GM12864 (cell line): Measurements from ENCODE around the gene P2RY2.

Experiments used
- DNase-seq: peaks from one replicate; pipeline ENCODE4 v3.0.0-alpha.2; 2011; ENCODE audit warnings: low read depth
- H3K4me3 ChIP-seq: 2 replicates; pipeline ENCODE4 v1.5.1; 2011; ENCODE audit warnings: mild to moderate bottlenecking, low read depth, low read length, control low read depth
- TF ChIP-seq, protein P1 (sequence below): IDR thresholded peaks from 2 replicates; pipeline ENCODE4 v1.5.1; 2011; ENCODE audit warnings: low read depth, mild to moderate bottlenecking, moderate library complexity, low read length, control low read depth, inconsistent platforms; ENCODE audit errors: missing control alignments

The P2RY2 gene

DNA sequence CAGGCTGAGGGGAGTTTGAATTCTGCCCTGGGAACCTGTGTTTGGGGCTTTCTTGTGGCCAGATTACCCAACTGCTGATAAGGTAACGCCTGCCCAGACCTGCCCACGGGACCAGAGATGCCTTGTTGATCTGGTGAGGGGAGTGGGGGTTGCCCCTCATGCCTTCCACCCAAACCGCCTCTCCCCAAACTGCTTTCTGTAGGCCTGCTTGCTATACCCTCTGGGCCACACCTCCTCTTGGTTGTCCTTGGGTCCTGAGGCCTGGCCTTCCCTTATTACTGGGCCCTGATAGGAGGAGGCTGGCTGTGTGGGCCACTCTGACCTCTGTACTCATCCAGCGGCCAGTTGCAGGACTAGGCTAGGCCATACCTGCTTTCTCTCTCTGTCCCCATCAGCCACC, 3.4 kb downstream of the P2RY2 start:
- TF ChIP-seq, protein P1, sequence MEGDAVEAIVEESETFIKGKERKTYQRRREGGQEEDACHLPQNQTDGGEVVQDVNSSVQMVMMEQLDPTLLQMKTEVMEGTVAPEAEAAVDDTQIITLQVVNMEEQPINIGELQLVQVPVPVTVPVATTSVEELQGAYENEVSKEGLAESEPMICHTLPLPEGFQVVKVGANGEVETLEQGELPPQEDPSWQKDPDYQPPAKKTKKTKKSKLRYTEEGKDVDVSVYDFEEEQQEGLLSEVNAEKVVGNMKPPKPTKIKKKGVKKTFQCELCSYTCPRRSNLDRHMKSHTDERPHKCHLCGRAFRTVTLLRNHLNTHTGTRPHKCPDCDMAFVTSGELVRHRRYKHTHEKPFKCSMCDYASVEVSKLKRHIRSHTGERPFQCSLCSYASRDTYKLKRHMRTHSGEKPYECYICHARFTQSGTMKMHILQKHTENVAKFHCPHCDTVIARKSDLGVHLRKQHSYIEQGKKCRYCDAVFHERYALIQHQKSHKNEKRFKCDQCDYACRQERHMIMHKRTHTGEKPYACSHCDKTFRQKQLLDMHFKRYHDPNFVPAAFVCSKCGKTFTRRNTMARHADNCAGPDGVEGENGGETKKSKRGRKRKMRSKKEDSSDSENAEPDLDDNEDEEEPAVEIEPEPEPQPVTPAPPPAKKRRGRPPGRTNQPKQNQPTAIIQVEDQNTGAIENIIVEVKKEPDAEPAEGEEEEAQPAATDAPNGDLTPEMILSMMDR, result no peak
- DNase-seq, result no peak
- no peak overlapping the region for H3K4me3 ChIP-seq

DNA sequence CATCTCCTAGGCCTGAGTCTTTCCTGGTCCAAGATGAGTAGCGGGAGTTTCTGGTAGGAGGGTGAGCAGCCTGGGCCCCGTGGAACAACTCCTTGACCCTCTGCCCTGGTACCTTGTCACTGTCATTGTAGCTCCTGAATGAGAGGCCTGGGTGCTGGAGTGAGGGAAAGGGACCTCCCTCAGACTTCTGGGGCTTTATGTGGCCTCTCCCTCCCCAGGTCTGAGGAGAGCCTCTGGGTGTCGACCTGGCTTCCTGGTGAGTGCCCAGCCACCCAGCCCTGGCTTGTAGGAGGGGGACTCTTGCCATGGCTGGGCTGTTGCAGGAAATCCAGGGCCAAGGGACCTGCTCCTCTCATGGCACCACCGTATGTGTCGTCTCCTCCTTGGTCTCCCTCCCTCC, 3.9 kb downstream of the P2RY2 start:
- DNase-seq, result no peak
- TF ChIP-seq, protein P1, result no peak
- no peak overlapping the region for H3K4me3 ChIP-seq

GRCh38 chr11:73223998-73224730, 6.1 kb downstream of the P2RY2 start:
- DNase-seq, result no peak
- TF ChIP-seq, protein P1, result no peak
- no peak overlapping the region for H3K4me3 ChIP-seq

GRCh38 chr11:73225001-73225686, 7.1 kb downstream of the P2RY2 start:
- no peak overlapping the region for H3K4me3 ChIP-seq
- TF ChIP-seq, protein P1, result no peak
- DNase-seq, result no peak

GRCh38 chr11:73225851-73226250, 7.8 kb downstream of the P2RY2 start:
- DNase-seq, result no peak
- H3K4me3 ChIP-seq, result no peak overlapping the region
- TF ChIP-seq, protein P1, result no peak

DNA sequence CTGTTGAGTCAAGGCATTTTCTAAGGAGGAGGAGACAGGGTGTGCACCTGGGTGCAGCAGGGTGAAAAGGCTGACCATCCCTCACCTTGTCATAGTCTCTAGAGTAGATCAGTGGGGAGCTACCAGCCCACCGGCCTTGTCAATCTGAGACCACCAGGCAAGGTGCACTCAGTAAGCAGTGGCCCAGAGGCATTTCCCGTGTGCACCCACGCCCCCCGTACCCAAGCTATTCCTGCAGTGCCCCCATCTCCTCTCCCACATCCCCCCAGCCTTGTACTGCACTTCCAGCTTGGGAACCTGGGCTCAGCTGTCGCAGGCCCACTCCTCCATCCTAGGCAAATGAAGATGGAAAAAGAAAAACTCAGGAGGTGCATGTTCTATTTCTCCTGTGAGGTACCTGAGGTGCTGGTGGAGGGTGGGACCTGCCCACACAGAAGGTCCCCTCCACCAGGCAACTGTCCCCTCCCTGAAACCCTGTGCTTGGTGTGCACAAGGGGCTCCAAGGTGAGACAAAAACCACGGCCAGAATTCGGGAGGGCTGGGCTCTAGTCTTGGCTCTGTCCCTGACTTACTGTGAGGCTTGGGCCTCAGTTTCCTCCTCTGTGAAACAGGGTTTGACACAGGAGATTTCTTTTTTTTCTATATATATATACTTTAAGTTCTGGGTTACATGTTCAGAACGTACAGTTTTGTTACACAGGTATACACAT, 8.4 kb downstream of the P2RY2 start:
- H3K4me3 ChIP-seq, result no peak overlapping the region
- no peak for DNase-seq
- TF ChIP-seq, protein P1, result no peak
